GM12891 (cell line): ENCODE results near the gene RNASET2.

Experiments used
- POLR2AphosphoS5 ChIP-seq: IDR thresholded peaks from 2 replicates; pipeline ENCODE4 v1.6.1; 2011; ENCODE audit warnings: low read depth, low read length, control low read depth
- POU2F2 ChIP-seq: IDR thresholded peaks from 2 replicates; pipeline ENCODE4 v1.6.1; 2011; ENCODE audit warnings: low read depth, mild to moderate bottlenecking, control low read depth, low read length, moderate library complexity
- SPI1 ChIP-seq: IDR thresholded peaks from 2 replicates; pipeline ENCODE4 v1.6.1; 2011; ENCODE audit warnings: low read depth, low read length, control low read depth

- TF ChIP-seq POLR2AphosphoS5, result no peak
- no peak for TF ChIP-seq POU2F2
- TF ChIP-seq SPI1, result no peak
Observed at GRCh38 chr6:166924531-166924930, 31.8 kb downstream of the RNASET2 start.
